ENCODE data around the gene CSTF2T.

The CSTF2T gene

DNA sequence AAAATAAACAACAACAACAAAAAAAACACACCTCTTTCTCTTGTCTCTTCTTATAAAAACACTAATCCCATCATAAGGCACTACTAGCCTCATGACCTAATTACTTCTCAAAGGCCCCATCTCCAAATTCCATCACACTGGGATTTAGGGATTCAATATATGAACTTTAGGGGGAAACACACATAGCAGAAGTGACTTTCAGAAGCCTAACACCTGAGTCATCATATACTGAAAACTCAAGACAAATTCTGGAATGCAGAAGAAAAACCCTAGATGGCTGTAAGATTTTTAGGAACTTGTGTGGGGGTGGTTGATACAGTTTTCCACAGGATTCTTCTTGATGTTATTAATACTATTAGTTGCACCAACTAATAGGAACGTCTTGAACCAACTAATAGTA lies 33.7 kb upstream of the CSTF2T start:
- in situ Hi-C loops (cut with MboI; ENCODE audit: low sequenced_read_pairs, unreplicated experiment) = no loop called here
- no peak for DNase-seq (ENCODE audit: low spot score)
- TF ChIP-seq, protein P1, sequence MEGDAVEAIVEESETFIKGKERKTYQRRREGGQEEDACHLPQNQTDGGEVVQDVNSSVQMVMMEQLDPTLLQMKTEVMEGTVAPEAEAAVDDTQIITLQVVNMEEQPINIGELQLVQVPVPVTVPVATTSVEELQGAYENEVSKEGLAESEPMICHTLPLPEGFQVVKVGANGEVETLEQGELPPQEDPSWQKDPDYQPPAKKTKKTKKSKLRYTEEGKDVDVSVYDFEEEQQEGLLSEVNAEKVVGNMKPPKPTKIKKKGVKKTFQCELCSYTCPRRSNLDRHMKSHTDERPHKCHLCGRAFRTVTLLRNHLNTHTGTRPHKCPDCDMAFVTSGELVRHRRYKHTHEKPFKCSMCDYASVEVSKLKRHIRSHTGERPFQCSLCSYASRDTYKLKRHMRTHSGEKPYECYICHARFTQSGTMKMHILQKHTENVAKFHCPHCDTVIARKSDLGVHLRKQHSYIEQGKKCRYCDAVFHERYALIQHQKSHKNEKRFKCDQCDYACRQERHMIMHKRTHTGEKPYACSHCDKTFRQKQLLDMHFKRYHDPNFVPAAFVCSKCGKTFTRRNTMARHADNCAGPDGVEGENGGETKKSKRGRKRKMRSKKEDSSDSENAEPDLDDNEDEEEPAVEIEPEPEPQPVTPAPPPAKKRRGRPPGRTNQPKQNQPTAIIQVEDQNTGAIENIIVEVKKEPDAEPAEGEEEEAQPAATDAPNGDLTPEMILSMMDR (IDR thresholded peaks at IDR 0.05; ENCODE audit: borderline replicate concordance, control extremely low read depth, extremely low read depth, insufficient read depth, missing control alignments) = no peak

DNA sequence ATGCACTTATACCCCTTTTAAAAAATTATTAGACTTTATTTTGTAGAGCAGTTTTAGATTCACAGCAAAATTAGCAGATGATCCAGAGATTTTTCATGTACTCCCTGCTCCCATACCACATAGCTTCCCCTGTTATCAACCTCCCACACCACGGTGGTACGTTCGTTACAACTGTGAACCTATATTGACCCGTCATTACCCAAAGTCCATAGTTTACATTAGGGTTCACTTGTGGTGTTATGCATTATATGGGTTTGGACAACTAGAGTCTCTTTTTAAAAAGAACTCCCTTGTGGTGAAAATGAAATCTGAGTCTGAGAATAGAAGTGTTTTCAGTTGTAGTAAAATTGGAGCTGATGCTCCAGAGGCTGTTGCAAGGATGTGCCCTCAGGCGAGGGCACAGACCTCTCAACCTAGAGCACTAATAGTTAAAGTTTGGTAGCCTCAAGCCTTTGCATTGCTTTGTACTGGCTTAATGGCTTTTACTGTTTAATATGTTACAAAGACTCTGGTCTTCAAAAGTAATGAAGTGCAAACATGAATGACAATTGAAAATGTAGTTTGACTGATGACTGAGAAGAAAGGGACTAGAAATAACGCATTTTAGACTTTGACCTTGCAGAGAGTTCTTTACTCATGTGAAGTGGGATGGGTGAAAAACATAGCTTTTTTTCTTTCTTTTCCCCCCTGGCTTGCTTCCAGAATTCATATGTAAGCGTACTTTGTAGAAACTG lies 30.6 kb upstream of the CSTF2T start:
- in situ Hi-C loops (cut with MboI; ENCODE audit: low sequenced_read_pairs, unreplicated experiment) = no loop called here
- TF ChIP-seq, protein P1 (IDR thresholded peaks at IDR 0.05; ENCODE audit: borderline replicate concordance, control extremely low read depth, extremely low read depth, insufficient read depth, missing control alignments) = no peak
- DNase-seq (ENCODE audit: low spot score) = no peak

DNA sequence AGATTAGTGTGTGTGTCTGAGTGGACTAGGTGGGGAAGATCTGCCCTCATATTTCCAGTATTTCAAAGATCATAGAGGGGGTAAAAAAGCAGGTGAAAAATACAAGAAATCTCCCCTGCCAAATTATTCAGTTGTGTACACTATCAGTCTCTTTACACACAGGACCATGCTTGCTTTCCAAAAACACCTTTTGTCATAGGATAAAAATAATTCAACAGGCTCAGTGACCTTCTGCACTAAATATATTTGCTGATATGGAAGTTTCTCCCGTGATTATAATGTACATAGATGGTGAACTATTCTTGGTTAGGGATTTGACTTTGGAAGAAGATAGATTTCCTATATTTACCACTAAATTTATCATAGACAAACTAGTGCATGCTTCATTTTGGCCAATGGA lies 24.6 kb upstream of the CSTF2T start:
- TF ChIP-seq, protein P1 (IDR thresholded peaks at IDR 0.05; ENCODE audit: borderline replicate concordance, control extremely low read depth, extremely low read depth, insufficient read depth, missing control alignments) = no peak
- in situ Hi-C loops (cut with MboI; ENCODE audit: low sequenced_read_pairs, unreplicated experiment) = no loop called here
- DNase-seq (ENCODE audit: low spot score) = no peak

DNA sequence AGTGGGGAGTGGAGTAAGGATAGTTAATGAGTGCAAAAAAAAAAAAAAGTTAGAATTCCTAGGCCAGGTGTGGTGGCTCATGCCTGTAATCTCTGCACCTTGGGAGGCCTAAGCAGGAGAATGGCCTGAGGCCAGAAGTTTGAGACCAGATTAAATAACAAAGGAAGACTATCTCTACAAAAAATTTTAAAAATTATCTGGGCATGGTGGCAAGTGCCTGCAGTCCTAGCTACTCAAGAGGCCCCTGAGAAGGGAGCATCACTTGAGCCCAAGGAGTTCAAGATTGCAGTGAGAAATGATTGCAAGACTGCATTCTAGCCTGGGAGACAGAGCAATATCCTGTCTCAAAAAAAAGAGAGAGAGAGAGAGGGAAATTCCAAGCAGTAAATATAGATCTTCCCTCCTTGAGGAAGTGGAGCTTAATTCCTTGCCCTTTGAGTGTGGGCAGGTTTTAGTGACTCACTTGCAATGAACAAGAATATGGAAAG lies 19.5 kb upstream of the CSTF2T start:
- DNase-seq (ENCODE audit: low spot score) = no peak
- TF ChIP-seq, protein P1 (IDR thresholded peaks at IDR 0.05; ENCODE audit: borderline replicate concordance, control extremely low read depth, extremely low read depth, insufficient read depth, missing control alignments) = no peak
- in situ Hi-C loops (cut with MboI; ENCODE audit: low sequenced_read_pairs, unreplicated experiment) = no loop called here

DNA sequence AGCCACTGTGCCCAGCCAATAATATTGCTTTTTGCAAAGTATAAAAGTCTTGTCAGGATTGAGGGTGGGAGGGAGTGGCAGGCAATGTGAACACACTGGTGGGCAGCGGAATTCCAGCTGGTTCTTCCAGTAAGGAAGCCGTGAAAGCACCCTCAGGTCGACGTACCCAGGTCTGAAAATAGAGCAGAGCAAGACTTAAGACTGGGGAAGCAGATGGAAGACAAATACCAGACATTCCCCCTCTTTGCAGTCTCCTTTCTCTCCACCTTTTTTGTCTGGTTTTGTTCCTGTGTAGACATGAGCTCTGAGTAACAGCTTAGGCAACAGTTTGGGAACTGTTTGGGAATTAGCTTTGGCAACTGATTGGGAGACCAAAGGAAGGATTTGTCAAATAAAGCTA lies 17.6 kb upstream of the CSTF2T start:
- no peak for DNase-seq (ENCODE audit: low spot score)
- TF ChIP-seq, protein P1 (IDR thresholded peaks at IDR 0.05; ENCODE audit: borderline replicate concordance, control extremely low read depth, extremely low read depth, insufficient read depth, missing control alignments) = no peak
- in situ Hi-C loops (cut with MboI; ENCODE audit: low sequenced_read_pairs, unreplicated experiment) = no loop called here

DNA sequence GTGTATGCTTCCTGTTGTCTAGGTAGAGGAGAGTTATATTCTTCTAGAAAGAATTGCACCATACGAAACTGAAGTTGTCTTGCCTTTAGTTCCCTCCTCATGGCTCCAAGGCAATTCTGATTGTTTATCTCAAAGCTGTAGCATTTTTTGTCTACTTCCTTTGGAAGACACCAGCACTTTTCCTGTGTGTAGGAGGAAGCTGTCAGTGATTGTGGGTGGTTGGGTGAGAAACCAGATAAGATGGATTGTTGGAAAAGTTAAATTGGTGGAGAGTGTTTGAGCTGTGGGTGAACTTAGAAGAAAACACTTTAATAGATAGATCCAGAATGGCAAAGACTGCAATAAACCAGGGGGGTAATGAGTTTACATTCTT lies 12.1 kb upstream of the CSTF2T start:
- TF ChIP-seq, protein P1 (IDR thresholded peaks at IDR 0.05; ENCODE audit: borderline replicate concordance, control extremely low read depth, extremely low read depth, insufficient read depth, missing control alignments) = no peak
- no peak for DNase-seq (ENCODE audit: low spot score)
- in situ Hi-C loops (cut with MboI; ENCODE audit: low sequenced_read_pairs, unreplicated experiment) = no loop called here

Data from GM13976 (cell line).